ENCODE measurements around the gene MEGF11.
A peak's percentile ranks its signal among the peaks of the same experiment; 100 is the strongest.
"Not testable (repeated sequence)": the region's sequence is repeated elsewhere in the genome, so short reads cannot be mapped to it uniquely, and the experiment has no call there.

Gene MEGF11

GRCh38 chr15:65990298-65990981 is 263.1 kb downstream of the MEGF11 start:
- DNase-seq, result no peak

- DNase-seq, result no peak
These were observed 266.4 kb downstream of the MEGF11 start for GRCh38 chr15:65987100-65987499.

- DNase-seq, result no peak
These were observed 267.1 kb downstream of the MEGF11 start for GRCh38 chr15:65986416-65986815.

- DNase-seq, result no peak
These were observed 268.2 kb downstream of the MEGF11 start for GRCh38 chr15:65985387-65985786.

GRCh38 chr15:65982627-65983322 is 270.8 kb downstream of the MEGF11 start:
- DNase-seq, result no peak

GRCh38 chr15:65981837-65982626 is 271.5 kb downstream of the MEGF11 start:
- peak; percentile 54 for DNase-seq

GRCh38 chr15:65980824-65981456 is 272.6 kb downstream of the MEGF11 start:
- no peak for DNase-seq

- DNase-seq, result no peak
These were observed 273.7 kb downstream of the MEGF11 start for GRCh38 chr15:65979837-65980236.

- no peak for DNase-seq
These were observed 274.2 kb downstream of the MEGF11 start for GRCh38 chr15:65979316-65979715.

GRCh38 chr15:65978110-65978509 is 275.4 kb downstream of the MEGF11 start:
- no peak for DNase-seq

- not testable (repeated sequence) for DNase-seq
These were observed 277.4 kb downstream of the MEGF11 start for GRCh38 chr15:65976196-65976595.

GRCh38 chr15:65971741-65971995 is 281.9 kb downstream of the MEGF11 start:
- DNase-seq, result no peak

GRCh38 chr15:65970937-65971740 is 282.4 kb downstream of the MEGF11 start:
- DNase-seq, result no peak

- DNase-seq, result no peak
These were observed 283.4 kb downstream of the MEGF11 start for GRCh38 chr15:65969865-65970816.

GRCh38 chr15:65968511-65968910 is 285.0 kb downstream of the MEGF11 start:
- DNase-seq, result no peak

GRCh38 chr15:65964792-65965433 is 288.6 kb downstream of the MEGF11 start:
- no peak for DNase-seq

- no peak for DNase-seq
These were observed 289.6 kb downstream of the MEGF11 start for GRCh38 chr15:65963911-65964482.

- DNase-seq, result no peak
These were observed 290.2 kb downstream of the MEGF11 start for GRCh38 chr15:65963358-65963757.

- DNase-seq, result no peak
These were observed 291.4 kb downstream of the MEGF11 start for GRCh38 chr15:65962187-65962586.

- DNase-seq, result no peak
These were observed 293.0 kb downstream of the MEGF11 start for GRCh38 chr15:65960586-65960985.

- DNase-seq, result no peak
These were observed 294.7 kb downstream of the MEGF11 start for GRCh38 chr15:65958835-65959234.
